ENCODE results near the gene SLC39A9.

DNA sequence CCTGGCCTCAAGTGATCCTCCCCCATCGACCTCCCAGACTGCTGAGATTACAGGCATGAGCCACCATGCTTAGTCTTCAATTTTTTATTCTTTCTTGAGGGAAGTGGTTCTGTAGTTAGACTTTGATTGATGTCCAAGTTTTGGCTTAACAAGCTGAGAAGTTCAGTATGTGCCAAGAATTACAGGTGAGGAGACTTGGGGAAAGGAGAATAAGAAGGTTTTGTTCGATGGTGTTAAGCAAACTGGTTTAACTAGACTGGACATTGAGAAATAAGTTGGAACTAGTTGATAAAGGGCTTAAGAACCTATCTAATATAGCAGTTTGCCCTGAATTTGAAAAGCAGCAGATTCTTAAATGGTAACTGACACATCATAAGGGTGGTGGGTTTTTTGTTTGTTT lies 53.4 kb downstream of the SLC39A9 start:
- TF ChIP-seq, protein P1, sequence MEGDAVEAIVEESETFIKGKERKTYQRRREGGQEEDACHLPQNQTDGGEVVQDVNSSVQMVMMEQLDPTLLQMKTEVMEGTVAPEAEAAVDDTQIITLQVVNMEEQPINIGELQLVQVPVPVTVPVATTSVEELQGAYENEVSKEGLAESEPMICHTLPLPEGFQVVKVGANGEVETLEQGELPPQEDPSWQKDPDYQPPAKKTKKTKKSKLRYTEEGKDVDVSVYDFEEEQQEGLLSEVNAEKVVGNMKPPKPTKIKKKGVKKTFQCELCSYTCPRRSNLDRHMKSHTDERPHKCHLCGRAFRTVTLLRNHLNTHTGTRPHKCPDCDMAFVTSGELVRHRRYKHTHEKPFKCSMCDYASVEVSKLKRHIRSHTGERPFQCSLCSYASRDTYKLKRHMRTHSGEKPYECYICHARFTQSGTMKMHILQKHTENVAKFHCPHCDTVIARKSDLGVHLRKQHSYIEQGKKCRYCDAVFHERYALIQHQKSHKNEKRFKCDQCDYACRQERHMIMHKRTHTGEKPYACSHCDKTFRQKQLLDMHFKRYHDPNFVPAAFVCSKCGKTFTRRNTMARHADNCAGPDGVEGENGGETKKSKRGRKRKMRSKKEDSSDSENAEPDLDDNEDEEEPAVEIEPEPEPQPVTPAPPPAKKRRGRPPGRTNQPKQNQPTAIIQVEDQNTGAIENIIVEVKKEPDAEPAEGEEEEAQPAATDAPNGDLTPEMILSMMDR (IDR thresholded peaks at IDR 0.05): no peak
- TF ChIP-seq, protein P2, sequence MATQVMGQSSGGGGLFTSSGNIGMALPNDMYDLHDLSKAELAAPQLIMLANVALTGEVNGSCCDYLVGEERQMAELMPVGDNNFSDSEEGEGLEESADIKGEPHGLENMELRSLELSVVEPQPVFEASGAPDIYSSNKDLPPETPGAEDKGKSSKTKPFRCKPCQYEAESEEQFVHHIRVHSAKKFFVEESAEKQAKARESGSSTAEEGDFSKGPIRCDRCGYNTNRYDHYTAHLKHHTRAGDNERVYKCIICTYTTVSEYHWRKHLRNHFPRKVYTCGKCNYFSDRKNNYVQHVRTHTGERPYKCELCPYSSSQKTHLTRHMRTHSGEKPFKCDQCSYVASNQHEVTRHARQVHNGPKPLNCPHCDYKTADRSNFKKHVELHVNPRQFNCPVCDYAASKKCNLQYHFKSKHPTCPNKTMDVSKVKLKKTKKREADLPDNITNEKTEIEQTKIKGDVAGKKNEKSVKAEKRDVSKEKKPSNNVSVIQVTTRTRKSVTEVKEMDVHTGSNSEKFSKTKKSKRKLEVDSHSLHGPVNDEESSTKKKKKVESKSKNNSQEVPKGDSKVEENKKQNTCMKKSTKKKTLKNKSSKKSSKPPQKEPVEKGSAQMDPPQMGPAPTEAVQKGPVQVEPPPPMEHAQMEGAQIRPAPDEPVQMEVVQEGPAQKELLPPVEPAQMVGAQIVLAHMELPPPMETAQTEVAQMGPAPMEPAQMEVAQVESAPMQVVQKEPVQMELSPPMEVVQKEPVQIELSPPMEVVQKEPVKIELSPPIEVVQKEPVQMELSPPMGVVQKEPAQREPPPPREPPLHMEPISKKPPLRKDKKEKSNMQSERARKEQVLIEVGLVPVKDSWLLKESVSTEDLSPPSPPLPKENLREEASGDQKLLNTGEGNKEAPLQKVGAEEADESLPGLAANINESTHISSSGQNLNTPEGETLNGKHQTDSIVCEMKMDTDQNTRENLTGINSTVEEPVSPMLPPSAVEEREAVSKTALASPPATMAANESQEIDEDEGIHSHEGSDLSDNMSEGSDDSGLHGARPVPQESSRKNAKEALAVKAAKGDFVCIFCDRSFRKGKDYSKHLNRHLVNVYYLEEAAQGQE (IDR thresholded peaks at IDR 0.05; ENCODE audit: insufficient read depth in 1 of 2, low read depth in 2 of 2, low read length in 1 of 2): no peak
- TF ChIP-seq POLR2AphosphoS5 (IDR thresholded peaks at IDR 0.05; ENCODE audit: low read depth, low read length) (no peak), SIN3A (IDR thresholded peaks at IDR 0.05; ENCODE audit: borderline replicate concordance, insufficient read depth, low read depth, low read length) (no peak)

Measured in Panc1 (cell line).